ENCODE results near the gene PRAF2.
A peak's percentile ranks its signal among the peaks of the same experiment; 100 is the strongest.

PRAF2 gene

DNA sequence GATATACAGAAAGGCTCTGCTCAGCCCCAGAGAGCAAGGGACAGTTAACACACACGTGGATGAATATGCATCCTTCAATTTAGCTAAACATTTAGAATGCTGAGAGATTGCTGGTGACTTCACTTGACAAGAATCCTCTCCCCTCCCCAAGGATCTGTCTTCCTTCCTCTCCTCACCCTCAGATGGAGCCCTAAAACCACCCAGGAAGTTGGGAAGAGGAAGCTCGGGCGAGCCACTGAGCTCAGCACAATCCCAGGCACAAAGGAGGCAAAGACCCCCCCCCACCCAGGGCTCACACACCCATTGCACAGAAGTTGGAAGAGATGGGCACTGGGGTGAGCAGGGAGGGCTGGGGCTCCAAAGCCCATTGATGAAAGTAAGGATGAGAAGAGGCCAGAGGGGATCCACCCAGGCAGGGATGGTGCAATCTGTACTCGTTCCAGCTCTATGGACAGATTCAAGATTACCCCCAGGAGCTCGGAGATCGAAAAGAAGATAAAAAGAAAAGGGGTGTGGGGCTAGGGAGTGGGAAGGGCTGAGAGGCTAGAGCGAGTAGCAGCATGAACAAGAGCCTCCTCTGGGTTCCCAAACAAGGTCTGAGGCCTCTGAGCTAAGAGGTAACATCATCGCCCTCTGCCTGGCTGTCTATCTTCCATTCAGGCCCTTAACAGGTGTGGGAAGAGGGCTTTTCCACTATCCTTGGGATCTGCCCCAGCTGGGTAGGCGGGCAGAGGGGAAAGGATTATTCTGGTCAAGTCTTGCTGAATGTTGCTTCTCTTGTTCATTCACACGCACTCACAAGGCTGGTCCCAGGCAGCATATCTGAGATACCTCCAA lies 31.8 kb downstream of the PRAF2 start:
- DNase-seq = peak; percentile 4 to 8

- DNase-seq = no peak
Observed at GRCh38 chrX:49040376-49040955, 33.3 kb downstream of the PRAF2 start.

GRCh38 chrX:49039598-49040375 lies 34.0 kb downstream of the PRAF2 start:
- DNase-seq = peak; percentile 72 to 74

DNA sequence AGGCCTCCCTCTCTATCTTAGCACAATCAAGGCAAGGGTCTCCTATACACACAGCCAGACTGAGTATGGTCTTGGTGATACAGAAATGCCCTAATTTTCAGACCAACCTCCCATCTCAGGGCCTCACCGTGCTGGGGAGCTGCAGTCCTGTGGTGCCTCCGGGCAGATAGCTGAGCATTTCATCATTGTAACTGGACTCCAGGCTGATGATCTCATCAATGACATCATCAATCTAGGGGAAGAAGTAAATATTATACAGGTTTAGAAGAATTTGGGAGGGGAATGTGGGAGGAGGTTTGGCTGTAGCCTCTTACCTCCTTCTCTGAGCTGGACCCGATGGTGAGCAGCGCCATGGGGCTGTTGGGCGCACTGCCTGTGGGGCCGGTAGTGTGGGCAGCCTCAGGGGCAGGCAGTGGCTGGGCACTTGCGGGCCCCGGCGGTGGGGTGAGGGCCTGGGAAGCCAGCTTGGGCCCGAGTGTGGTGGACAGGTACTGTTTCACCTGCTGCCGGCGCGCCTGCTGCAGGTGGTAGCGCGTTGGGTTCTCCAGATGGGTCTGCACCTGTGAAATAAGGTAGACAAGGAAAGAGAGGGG lies 35.8 kb downstream of the PRAF2 start:
- no peak for DNase-seq

- DNase-seq = no peak
Observed at GRCh38 chrX:49030283-49030682, 43.5 kb downstream of the PRAF2 start.

DNA sequence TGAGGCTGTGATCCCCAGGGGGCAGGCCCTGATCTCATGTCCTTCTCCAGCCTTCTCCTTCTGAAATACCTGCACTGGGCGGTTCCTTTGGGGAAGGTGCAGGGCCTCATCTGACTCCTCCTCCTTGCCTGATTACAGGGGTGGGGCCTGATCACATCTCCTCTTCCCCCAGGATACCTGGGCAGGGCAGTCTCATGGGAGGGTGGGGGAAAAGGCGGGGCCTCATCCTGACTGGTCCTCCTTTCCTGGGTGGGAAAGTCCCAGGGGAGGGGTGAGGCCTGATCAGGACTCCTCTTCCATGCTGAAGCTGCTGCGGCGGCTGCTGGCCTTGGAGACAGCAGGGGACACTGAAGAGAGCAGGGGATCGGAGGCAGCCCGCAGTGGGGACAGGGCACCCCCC lies 43.9 kb downstream of the PRAF2 start:
- DNase-seq = no peak

All from AML-193 (cell line).